GM10266 (cell line): ENCODE measurements around the gene FOSB.

Source experiments
- DNase-seq: peaks from one replicate; pipeline ENCODE4 v3.0.0; 2012; ENCODE audit errors: extremely low spot score
- TF ChIP-seq, protein P1 (sequence below): IDR thresholded peaks from 2 replicates; pipeline ENCODE4 v1.5.1; 2012; ENCODE audit warnings: mild to moderate bottlenecking, low read depth; ENCODE audit not compliant: control insufficient read depth, insufficient read depth; ENCODE audit errors: missing control alignments

Gene FOSB

GRCh38 chr19:45467456-45468158, at the start of gene FOSB:
Gene FOSB, plus strand, starts transcription at chr19:45467996. Its CDS starts 591 bp downstream, at chr19:45468587.
- TF ChIP-seq, protein P1, sequence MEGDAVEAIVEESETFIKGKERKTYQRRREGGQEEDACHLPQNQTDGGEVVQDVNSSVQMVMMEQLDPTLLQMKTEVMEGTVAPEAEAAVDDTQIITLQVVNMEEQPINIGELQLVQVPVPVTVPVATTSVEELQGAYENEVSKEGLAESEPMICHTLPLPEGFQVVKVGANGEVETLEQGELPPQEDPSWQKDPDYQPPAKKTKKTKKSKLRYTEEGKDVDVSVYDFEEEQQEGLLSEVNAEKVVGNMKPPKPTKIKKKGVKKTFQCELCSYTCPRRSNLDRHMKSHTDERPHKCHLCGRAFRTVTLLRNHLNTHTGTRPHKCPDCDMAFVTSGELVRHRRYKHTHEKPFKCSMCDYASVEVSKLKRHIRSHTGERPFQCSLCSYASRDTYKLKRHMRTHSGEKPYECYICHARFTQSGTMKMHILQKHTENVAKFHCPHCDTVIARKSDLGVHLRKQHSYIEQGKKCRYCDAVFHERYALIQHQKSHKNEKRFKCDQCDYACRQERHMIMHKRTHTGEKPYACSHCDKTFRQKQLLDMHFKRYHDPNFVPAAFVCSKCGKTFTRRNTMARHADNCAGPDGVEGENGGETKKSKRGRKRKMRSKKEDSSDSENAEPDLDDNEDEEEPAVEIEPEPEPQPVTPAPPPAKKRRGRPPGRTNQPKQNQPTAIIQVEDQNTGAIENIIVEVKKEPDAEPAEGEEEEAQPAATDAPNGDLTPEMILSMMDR = no peak
- peak; percentile 96 for DNase-seq

DNA sequence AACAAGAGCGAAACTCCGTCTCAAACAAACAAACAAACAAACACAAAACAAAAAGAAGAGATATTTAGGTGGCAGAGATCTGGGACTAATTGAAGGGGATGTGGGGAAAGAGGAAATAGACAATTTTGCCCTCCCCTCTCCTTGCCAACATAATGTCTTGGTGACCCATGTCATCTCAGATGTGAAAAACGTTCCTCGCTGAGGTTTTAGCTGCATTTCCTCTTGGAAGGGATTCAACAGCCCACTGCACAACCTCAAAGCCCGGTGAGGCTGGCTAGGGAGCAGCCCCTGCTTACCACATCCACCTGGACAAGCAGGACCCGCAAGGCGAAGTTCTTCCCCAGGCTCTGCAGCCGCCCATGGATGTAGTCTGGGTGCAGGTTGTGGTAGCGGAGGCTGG, 49.0 kb upstream of the FOSB start:
- no peak for DNase-seq
- TF ChIP-seq, protein P1 = no peak

- DNase-seq = peak; percentile 70
Observed at GRCh38 chr19:45419396-45419795, 48.4 kb upstream of the FOSB start.

DNA sequence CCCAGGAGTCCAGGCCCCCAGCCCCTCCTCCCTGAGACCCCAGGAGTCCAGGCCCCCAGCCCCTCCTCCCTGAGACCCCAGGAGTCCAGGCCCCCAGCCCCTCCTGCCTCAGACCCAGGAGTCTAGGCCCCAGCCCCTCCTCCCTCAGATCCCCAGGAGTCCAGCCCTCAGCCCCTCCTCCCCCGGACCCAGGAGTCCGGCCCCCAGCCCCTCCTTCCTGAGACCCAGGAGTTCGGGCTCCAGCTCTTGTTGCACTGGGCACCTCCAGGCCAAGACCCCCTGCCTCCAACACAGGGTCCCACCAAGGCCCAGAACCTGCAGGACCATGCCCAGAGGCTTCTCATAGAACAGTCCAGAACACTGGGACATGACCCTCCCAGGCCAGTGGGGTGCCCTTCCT, 47.9 kb upstream of the FOSB start:
- TF ChIP-seq, protein P1 = no peak
- DNase-seq = no peak

More at GRCh38 chr19:45419396-45419795, 48.4 kb upstream of the FOSB start:
- TF ChIP-seq, protein P1 = no peak

DNA sequence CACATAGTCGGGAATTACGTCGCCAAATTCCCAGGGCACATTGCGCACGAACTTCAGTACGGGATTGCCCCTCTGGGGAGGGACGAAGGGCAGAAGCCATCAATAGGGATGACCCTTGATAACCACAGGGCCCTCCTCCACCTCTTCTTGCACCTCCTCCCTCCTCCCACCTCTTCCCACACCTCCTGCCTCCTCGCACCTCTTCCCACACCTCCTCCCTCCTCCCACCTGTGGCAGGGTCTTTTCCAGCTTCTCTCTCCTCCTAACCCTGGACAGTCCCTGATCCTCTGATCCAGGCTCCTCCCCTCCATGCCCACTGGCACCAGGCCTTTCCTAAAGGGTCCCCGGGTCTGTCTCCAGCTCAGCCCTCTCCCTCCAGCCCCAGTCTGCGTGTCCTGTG, 47.4 kb upstream of the FOSB start:
- TF ChIP-seq, protein P1 = no peak
- no peak for DNase-seq

- TF ChIP-seq, protein P1 = no peak
- no peak for DNase-seq
Observed at GRCh38 chr19:45420871-45421270, 46.9 kb upstream of the FOSB start.

GRCh38 chr19:45421947-45422498, 45.8 kb upstream of the FOSB start:
- TF ChIP-seq, protein P1 = no peak
- no peak for DNase-seq
